Esophagus muscularis mucosa (tissue), 3 donors: ENCODE results near the gene SLC6A16.

Experiments
- POLR2A ChIP-seq: fragments of 450-650 bp; IDR thresholded peaks from one replicate; pipeline ENCODE4 v1.6.1; 2017; ENCODE audit warnings: antibody characterized with exemption, moderate library complexity, mild to moderate bottlenecking, low read depth
- POLR2AphosphoS5 ChIP-seq, 2 donors: sonication (generic); formaldehyde crosslinking; IDR thresholded peaks; one replicate each; pipeline ENCODE4 v1.6.1; 2017; ENCODE audit warnings: antibody characterized with exemption in 2 of 2
- TF ChIP-seq, protein P1 (sequence below), 3 experiments: fragments of 200-600 bp in 2 of 3; fragments of 450-650 bp in 1 of 3; sonication (generic) in 2 of 3; IDR thresholded peaks; one replicate each; pipeline ENCODE4 v1.5.1; 2017 to 2019; ENCODE audit warnings: antibody characterized with exemption in 3 of 3, mild to moderate bottlenecking in 2 of 3, moderate library complexity in 1 of 3

DNA sequence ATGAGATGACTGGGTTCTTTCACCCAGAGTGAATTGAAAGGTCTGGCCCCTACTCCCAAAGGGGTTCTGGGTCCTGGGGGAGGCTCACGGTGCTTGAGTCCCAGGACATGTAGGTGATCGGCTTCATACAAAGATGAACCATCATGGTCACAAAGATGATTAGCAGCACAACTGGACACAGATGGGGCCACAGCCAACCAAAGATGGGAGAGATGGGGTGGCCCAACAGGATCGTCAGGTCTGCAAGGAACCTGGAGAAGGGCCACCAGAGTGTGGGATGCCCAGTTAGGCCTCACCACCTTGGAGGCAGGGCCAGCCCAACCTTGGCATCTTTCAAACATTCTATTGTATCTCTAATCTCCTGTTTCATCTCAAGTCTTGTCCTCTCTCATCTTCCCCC lies 34.5 kb downstream of the SLC6A16 start:
- TF ChIP-seq, protein P1, sequence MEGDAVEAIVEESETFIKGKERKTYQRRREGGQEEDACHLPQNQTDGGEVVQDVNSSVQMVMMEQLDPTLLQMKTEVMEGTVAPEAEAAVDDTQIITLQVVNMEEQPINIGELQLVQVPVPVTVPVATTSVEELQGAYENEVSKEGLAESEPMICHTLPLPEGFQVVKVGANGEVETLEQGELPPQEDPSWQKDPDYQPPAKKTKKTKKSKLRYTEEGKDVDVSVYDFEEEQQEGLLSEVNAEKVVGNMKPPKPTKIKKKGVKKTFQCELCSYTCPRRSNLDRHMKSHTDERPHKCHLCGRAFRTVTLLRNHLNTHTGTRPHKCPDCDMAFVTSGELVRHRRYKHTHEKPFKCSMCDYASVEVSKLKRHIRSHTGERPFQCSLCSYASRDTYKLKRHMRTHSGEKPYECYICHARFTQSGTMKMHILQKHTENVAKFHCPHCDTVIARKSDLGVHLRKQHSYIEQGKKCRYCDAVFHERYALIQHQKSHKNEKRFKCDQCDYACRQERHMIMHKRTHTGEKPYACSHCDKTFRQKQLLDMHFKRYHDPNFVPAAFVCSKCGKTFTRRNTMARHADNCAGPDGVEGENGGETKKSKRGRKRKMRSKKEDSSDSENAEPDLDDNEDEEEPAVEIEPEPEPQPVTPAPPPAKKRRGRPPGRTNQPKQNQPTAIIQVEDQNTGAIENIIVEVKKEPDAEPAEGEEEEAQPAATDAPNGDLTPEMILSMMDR (IDR thresholded peaks at IDR 0.05) = no peak
- TF ChIP-seq POLR2A (no peak), POLR2AphosphoS5 (IDR thresholded peaks at IDR 0.05) (no peak)
